ENCODE results near the gene TRIP4.
"Not testable (repeated sequence)": the region's sequence is repeated elsewhere in the genome, so short reads cannot be mapped to it uniquely, and the experiment has no call there.

TRIP4 gene

GRCh38 chr15:64495968-64496367, 108.3 kb downstream of the TRIP4 start:
- DNase-seq = not testable (repeated sequence)

DNA sequence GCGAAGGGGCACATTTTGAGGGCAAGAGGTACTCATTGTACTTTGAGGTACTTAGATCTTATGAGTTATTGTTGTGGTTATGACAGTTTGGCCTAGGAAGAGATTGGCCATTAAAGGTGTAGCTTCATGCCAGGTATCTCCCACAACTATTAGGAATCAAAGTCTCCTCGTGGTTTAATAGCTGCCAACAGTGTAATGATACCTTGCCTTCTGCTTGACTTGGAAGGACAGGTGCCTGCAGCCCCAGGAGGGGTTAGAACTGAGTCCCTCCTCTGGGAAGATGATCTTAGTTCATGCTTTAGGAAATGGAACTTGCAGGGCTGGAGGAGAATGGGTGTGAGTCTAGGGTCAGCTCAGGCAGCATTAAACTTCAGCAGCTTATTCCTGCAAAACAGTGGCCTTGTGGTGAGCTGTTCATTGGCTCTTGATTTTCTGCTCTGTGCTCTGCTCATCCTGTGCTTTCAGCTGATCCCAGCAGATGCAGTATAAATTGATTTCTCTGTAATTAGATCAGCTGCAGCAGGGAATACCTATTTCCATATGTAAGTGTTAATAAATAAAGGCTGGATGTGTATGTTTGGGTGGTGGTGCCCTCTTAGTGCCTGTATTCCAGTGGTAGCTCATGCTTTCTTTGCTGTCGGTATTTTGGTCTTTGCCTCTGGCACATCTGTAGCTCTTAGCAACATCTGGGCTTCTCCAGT, 113.2 kb downstream of the TRIP4 start:
- no peak for DNase-seq

DNA sequence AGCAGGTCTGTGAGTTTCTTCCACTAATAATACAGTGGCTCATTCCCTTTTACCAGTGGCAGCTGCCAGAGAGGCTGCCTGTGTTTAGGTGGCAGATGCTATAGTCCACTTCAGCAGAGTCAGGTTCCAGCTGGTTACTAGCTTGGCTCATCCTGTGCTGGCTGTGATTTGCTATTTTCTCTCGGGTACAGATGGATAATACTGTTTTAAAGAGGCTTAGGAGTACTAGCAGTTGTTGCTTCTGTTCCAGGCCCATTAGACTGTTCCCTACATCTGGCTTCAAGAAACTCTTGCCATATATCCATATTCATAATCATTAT, 113.7 kb downstream of the TRIP4 start:
- no peak for DNase-seq

GRCh38 chr15:64502151-64502550, 114.5 kb downstream of the TRIP4 start:
- no peak for DNase-seq

GRCh38 chr15:64502551-64502950, 114.9 kb downstream of the TRIP4 start:
- DNase-seq = no peak

GRCh38 chr15:64503197-64503596, 115.6 kb downstream of the TRIP4 start:
- no peak for DNase-seq

- DNase-seq = no peak
Observed at GRCh38 chr15:64503640-64504039, 116.0 kb downstream of the TRIP4 start.

All from SW 1271 (cell line).